HG03060 (cell line): Measurements from ENCODE around the gene C10orf67.
A peak's percentile ranks its signal among the peaks of the same experiment; 100 is the strongest.
"Not testable (repeated sequence)": the region's sequence is repeated elsewhere in the genome, so short reads cannot be mapped to it uniquely, and the experiment has no call there.

Experiments used
- ATAC-seq: cut with Tn5 transposase; IDR thresholded peaks from one replicate; pipeline ENCODE4 v1.9.1; 2021; ENCODE audit warnings: low read depth, moderate number of reproducible peaks; ENCODE audit not compliant: unreplicated experiment

The C10orf67 gene

DNA sequence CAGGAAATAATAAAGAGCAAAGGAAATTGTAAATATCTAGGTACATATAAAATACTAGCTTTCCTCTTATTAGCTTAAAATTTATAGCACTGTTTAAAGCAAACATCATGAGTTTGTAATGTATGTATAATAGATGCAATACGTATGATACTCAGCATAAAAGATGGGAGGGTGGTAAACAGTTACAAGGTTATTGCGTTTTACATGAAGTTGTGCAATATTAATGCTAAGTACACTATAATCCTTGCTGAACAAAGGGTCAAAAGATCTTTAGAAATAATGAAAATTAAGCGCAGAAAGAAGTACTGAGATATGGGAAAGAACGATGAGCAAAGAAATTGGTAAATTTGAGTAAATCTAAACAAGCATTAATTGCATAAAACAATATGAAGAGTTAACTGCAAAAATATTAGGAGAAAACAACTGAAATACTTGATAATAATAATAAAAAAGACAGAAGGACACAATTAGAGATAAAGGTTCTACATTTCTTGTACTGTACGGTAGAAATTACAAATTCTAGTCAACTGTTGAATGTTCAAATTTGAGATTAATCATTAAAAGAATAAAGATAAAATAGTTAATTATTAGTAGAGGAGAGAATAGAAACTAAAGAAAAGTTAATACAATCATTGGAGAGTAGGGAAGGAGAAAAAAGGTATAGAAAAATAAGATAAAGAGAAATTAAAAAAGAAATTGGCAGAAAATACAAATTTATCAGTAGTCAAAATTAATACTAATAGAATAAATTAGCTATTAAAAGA lies 17.9 kb downstream of the C10orf67 start:
- ATAC-seq = no peak

DNA sequence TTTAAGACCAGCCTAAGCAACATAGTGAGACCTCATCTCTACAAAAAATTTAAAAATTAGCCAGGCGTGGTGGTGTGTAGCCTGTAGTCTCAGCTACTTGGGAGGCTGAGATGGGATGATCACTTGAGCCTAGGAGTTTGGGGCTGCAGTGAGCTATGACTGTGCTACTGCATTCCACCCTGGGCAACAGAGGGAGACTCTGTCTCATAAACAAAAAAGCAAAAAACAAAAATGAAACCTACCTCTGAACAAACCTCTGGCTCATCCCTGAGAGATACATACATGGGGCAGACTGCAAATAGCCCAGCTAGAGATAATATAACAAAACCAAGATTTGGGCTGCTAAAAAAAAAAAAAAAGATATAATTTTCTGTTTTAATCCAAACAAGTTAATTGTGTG lies 19.5 kb downstream of the C10orf67 start:
- ATAC-seq = no peak

DNA sequence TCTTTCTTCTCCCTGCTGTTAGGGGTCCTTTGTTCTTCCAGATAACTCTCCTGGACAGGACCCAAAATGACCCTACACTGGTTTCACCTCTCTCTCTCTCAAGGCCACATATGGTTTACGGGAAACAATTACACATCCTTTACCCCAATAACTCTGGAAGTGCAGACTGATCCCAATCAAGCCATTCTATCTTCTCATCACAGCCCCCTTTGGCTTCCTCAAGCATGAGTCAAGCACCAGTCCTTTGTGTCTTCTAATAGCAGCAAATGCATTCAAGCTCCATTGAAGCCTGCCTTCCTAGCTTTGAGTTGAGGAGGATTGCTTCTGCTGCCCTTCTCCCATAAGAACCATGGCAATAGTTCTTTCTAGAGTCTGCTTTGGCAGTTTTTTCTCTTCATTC lies 20.2 kb downstream of the C10orf67 start:
- ATAC-seq = no peak

DNA sequence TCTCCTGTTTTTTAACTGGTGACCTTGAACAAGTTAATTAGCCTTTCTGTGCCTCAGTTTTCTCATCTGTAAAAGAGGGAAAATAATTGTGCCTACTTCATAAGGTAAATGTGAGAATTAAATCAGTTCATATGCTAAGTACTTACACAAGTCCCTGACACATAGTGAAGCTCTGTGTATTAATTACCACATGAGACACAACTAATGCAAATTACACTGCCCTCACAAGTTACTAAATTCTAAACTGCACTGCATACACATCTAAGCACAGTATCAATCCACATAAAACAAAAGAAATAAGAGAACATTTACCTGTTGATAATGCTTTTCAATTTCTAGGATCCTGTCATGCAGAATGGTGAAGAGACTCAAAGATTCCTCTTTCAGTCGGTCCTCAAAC lies 22.5 kb downstream of the C10orf67 start:
- ATAC-seq = no peak

DNA sequence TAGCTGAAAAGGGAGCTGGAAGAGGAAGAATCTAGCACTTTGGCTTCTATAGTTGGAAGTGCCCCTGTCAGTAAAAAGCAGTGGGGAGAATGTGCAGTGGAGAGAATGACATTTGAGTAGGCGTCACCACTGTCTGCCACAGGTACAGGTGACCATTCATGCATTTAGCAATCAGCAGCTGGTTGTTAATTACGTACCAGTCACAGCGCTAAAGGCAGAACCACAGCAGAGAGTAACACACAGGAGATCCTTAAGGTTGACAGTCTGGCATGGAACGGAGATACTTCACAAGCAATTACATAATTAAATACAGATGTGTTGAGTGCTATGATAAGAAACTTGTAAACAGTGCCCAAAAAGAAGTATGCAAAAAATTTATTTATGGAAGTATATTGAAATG lies 24.8 kb downstream of the C10orf67 start:
- no peak for ATAC-seq

DNA sequence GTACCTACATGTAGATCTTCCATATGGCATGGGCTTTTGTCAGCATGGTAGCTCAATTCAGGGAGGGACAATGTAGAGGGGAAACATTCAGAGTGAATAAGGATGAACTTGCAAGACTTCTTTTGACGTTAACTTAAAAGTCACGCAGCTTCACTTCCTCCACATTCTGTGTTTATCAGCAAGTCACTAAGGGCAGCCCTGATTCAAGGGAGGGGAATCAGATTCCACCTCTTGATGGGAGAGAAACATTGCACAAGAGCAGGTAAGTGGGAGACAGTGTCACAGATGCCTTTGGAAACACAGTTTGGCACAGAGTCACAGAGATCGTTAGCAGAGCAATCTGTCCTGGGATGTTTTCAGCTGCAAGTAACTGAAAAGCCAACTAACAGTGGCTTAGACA lies 26.2 kb downstream of the C10orf67 start:
- ATAC-seq = no peak

DNA sequence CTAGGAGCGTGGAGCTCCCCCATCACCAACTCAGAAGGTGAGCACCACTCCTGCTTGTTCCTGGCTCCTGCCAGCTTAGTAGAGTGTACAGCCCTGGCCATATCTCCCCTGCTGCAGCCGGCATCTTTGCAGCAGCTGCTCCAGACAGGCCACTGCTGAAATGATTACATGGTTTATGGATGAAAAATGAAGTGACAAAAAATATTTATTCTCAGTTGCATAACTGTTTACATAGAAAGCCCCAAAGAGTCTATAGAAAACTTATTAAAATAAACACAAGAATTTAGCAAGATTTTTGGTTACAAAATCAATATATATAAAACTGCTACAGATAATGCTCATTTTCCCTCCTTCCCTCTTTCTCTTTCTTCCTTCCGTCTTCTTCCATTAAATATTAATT lies 27.2 kb downstream of the C10orf67 start:
- no peak for ATAC-seq

DNA sequence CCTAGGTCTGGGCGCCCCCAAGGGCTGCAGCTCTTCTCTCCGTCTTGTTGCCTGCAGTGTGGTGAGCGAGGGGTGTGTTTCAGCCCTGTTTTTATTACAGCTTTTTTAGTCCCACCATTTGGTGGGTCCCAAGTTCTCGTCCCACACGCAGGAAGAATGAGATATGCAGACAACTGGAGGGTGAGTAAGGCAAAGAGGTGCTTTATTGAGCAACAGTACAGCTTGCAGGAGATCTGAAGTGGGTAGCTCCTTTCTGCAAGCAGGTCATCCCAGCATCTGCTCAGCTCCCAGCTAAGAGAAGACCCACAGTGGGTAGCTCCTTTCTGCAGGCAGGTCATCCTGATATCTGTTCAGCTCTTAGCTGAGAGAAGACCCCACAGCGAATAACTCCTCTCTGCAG lies 28.2 kb downstream of the C10orf67 start:
- no peak for ATAC-seq

DNA sequence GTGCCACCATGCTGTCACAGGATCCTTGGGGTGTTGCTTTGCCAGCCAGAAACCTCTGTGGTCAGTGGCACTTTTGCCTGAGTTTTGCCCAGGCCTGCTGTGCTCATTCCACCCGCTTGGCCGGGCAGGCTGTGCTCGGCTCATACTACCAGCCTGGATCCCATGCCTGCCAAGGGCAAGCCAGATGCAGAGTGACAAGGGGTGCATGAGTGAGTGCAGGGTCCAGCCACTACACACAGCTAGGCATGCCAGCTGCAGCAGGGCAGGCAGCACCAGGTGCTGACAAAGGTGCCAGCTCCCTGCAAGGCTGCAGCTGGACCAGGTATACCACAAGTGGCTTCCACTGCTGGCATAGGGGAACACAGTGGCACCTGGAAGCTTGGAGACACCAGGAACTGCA lies 28.6 kb downstream of the C10orf67 start:
- ATAC-seq = no peak

DNA sequence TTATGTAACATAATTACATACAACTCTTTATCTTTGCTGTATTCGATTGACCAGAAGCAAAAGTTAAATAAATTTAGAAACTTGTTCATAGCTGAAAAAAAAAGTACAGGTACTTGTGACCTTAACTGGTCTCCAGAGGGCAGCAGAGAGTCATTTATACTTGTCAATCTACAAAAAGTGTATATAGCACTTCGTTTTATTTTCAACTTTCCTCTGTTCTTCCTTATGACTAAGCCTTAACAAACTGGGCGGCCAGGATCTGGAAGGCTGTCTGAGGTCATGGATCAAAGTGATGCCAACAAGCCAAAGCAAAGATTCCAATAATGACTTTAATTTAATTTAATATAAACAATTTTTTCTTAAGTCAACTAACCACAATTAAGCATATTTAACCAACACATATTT lies 29.8 kb downstream of the C10orf67 start:
- no peak for ATAC-seq

DNA sequence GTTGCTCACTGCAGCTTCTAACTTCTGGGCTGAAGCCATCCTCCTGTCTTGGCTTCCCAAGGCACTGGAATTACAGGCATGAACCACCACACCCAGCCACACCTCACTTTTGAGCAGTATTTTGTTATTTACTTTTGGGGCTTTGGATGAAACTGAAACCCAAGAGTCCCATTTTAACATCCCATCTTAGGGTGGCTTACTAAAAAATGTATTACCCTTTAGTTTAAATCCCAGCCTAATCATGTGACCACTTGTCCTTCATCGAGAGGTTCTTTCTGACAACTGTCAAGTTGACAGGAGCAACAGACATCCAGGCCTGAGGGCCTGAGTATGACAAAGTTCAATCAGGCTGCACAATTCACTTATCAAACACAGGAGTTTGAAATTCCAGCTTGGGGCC lies 33.6 kb downstream of the C10orf67 start:
- ATAC-seq = no peak

DNA sequence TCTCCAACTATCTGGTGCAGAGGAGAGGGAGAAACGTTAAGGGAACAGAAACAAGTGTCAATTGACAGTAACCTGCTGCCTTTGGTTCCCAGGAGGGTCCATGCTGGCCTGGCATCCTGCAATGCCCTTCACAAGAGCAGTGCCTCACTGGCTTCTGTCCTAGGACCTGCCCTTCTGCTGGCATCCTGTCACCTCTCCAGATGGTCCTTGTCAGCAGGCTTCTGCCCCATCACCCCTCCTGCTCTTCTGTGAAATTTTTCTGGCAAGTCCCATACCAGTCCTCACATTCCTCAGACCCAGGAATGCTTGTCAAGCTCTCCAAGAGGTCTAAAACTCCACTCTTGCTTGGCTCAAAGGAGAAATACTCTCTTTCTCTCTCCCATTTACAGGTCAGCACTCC lies 34.2 kb downstream of the C10orf67 start:
- no peak for ATAC-seq

DNA sequence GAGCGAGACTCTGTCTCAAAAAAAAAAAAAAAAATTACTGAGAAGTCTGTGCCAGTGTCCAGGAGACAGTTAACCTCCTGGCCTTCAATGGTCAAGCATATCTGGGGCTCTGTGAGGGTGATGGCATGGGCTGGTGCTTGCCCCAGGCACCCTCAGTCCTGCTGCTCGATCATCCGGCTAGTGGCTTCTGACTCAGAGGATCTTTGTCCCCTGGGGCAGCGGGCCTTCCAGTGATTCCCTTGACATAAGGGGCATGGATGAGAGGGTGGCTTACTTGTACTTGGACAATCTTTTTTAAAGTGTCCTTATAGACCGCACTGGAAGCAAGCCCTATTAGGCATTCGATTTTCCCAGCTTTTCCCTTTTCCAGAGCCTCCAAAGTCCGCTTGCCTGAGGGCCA lies 44.6 kb downstream of the C10orf67 start:
- ATAC-seq = not testable (repeated sequence)

DNA sequence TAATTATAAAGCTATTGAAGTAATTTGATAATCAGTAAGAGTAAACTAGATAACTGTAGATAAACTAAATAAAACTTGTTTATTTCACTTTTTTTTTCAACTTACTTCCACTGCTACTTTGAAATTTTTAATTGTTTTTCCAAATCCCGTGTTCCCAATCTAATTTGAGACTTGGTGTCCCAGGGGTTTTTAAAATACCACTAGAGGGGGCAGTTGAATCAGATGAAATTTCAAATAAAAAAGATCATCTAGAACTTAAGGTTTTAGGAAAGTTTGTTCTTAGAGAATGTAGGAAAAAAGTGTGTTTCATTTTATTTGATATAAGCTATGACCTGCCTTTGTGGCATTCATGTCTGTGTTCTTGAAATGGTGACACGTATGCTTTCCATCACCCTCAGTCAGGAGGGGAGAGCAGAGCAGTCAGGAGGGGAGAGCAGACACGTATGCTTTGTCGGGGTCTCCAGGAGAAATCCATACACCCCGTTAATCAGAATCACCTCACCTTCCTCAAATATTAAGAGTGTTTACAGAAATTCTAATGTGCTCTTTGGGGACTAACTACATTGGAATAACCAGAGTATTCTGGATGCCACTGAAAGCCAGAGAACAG lies 49.9 kb downstream of the C10orf67 start:
- ATAC-seq = no peak

DNA sequence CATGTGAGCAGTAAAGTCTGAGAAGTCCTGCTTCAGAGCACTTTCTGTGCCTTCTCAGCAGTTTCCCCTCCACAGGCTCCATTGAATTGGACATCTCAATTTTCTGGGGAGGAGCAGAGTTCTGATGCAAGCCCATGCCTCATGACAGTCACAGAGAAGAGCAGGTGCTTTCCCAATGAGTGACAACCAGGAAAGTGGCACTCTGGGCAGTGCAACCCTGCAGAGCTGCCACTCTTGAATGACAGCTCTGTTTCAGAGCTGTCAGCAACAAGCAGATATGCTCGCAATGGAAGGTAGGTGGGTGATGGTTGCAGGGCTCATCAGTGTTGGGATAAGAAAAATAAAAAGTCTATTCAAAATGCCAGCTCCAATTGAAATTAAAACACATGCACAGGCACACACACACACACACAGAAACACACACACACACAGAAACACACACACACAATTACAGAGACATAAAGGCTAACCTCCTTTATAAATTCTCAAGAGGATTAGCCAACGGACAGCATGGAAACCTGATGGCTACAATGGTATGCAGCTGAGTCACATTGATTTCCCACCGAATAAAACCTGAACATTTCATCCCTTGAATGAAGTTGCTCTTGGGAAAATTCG lies 50.5 kb downstream of the C10orf67 start:
- no peak for ATAC-seq

DNA sequence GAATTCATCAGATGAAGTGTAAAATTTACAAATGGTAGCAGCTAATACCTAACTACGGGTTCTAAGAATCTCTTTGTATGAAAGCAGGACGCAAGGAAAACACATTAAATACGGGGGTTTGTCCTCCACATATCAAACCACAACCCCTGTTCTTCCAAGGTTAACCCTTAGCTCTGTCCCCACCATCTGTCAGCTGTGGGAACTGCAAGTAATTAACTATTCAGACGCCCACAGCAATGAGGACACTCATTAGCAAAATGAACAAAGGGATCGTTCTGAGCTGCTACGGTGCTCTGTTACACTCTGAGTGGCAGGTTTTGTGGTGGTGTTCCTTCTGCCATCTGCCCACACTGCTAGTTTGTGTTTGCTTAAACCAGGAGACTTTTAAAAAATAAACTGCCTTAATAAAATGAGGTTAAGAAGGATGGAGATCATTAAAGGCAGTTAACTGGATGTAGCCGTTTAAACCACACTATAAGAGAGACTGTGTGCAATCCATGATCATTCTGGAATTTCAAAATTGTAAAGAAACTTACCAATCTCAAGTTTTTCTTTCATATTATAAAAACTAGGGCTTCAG lies 51.4 kb downstream of the C10orf67 start:
- peak; percentile 57 for ATAC-seq

DNA sequence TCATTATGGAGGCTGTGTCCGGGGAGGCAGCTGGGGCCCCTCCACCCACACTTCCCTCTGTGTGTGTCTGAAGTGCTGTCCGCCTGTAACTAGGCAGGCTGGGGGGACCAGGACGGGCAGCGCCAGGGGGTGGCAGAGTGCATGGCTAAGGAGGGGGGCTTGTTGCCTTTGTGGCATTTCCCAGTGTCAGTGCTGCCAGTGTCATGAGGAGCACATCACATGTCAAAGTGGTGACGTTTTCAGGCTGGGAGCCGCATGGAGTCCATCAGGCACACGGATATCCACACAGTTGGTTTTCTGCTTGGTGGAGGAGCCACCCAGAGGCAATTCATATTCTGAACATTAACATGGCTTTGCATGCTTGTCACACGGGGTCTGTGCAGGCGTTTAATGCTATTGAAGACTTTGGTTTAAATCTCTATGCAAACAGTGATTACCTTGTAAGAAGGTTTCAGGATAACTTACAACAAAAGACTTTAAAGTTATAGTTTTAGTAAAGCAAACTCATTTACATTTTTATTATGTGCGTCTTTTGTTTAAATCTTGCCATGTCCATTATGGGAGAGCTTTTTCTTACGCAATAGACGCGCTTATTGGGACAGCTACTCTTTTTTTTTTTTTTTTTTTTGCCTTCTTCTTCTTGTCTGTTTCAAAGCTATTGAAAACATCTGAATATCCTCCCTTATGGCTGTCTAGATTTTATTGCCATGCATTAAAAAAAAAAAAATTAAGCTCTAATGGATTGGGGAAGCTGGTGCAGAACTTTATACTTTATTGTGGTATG lies 52.9 kb downstream of the C10orf67 start:
- ATAC-seq = no peak

DNA sequence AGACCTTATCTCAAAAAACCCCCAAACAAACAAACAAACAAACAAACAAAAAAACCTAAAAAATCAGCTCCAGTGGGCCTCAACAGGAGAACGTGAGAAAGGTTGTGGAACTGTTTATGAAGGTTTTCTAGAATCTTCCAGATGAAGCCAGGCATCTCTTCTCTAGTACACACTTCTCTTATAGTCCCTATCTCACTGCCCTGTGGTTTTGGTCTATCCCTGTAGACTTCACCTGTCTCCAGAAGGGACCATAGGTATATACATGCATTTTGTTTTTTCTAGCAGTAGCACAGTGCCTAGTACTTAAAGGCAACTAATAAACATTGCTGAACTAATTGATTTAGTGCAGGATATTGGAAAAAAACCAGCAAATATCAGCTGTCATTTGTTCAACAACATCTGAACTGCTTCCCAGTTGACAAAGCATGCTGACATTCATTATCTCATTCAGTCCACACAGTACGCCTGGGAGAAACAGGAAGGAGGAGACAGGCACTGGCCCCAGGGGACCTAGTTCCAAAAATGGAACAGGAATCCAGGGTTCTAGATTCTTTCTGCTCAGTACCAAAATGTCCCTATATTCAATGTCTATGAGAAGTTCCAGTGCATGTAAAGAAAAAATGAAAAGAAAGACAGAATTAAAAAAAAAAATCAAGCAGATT lies 59.8 kb downstream of the C10orf67 start:
- no peak for ATAC-seq

DNA sequence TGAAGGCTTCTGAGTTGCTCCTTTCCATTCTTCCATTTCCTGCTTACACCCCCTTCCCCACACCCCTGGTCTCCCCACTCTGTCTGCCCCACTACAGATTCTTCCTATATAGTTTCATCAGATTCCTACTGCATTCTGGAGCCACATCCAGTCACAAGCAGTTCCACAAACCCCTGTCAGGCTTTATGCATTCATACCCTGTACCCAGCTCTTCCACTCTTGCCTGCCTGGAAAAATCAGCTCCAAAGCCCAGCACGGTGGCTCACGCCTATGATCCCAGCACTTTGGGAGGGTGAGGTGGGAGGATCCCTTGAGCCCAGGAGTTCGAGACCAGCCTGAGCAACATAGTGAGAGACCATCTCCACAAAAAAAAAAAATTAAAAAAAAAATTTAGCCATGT lies 60.4 kb downstream of the C10orf67 start:
- no peak for ATAC-seq

DNA sequence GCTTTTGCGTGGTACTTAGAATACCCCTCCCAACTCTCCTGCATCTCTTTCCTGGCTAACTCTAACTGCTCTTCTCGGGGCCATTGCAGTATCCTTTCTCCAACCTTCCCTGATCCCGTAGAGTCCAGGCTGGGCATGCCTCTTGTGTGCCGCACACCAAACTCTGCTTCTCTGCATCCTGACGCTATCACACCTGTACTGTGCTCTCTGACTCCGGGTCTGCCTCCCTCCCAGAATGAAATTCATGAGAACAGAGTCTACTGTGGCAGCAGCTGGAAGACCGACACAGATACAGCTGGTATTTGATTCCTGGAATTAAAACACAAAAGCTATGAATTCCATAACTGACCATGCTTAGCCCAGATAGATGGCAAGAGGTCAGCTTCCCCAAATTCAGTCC lies 60.9 kb downstream of the C10orf67 start:
- no peak for ATAC-seq
